ENCODE measurements around the gene SMYD3. TPM values are rescaled to one million over a fixed set of nuclear protein-coding genes. Genes with fewer than 3 reads are reported as not detected.
A peak's percentile ranks its signal among the peaks of the same experiment; 100 is the strongest.

Gene SMYD3
- total and polyA plus RNA-seq, 9 of the 15 experiments (the other 6 are each of a cell fraction or from before 2014, with no cell fraction given): 128 to 440 (median 197) TPM

- peak; percentile 100 for TF ChIP-seq DMBX1 (CRISPR knock-in tag; IDR thresholded peaks at IDR 0.05; ENCODE audit: borderline replicate concordance)
- no peak for TF ChIP-seq ZNF12 (CRISPR knock-in tag; IDR thresholded peaks at IDR 0.05)
- no peak; the same call in 1 of the 2 replicates for TF ChIP-seq CREB3L1 (IDR thresholded peaks at IDR 0.05; ENCODE audit: borderline replicate concordance, low read depth)
- TF ChIP-seq MXD1 (CRISPR knock-in tag; IDR thresholded peaks at IDR 0.05; ENCODE audit: borderline replicate concordance, poor library complexity, severe bottlenecking): peak; percentile 70
- peak; percentile 97 for TF ChIP-seq MECOM (CRISPR knock-in tag; IDR thresholded peaks at IDR 0.05)
- peak; percentile 97 for TF ChIP-seq TEAD2 (tag; IDR thresholded peaks at IDR 0.05)
- peak; percentile 94 for TF ChIP-seq ZNF398 (CRISPR knock-in tag; IDR thresholded peaks at IDR 0.05)
- no peak for TF ChIP-seq MED1 (CRISPR knock-in tag; IDR thresholded peaks at IDR 0.05; ENCODE audit: borderline replicate concordance)
- no peak for TF ChIP-seq TSC22D4 (tag; IDR thresholded peaks at IDR 0.05)
- 0 out of 2 replicates have a peak, but pooled peaks have one; percentile 69 for TF ChIP-seq ZBTB2 (IDR thresholded peaks at IDR 0.05)
- TF ChIP-seq RNF219 (CRISPR knock-in tag; IDR thresholded peaks at IDR 0.05): peak; percentile 89; the same call in 1 of the 2 replicates
- TF ChIP-seq FOXM1 (IDR thresholded peaks at IDR 0.05; ENCODE audit: low read depth): 0 out of 2 replicates have a peak, but pooled peaks have one; percentile 15
- no peak for TF ChIP-seq FOXM1 (CRISPR knock-in tag; IDR thresholded peaks at IDR 0.05; ENCODE audit: low read depth)
- peak; percentile 98 for TF ChIP-seq NFIC (IDR thresholded peaks at IDR 0.05)
- no peak for TF ChIP-seq HDAC6 (IDR thresholded peaks at IDR 0.05; ENCODE audit: low read depth, low read length)
- peak; percentile 97 for TF ChIP-seq ZKSCAN8 (CRISPR knock-in tag; IDR thresholded peaks at IDR 0.05)
These were observed 396.5 kb downstream of the SMYD3 start (continued) for GRCh38 chr1:246110343-246111219.

All from K562 (cell line).